H9 (cell line): Measurements from ENCODE around the gene KRTAP22-1. TPM values are rescaled to one million over a fixed set of nuclear protein-coding genes. Genes with fewer than 3 reads are reported as not detected.

Experiments
- DNase-seq: peaks from one replicate; pipeline ENCODE4 v3.0.0-alpha.2; 2017
- H2AFZ ChIP-seq: one replicate; pipeline ENCODE4 v1.6.1; 2013; ENCODE audit warnings: mild to moderate bottlenecking, low read length, control low read depth, moderate library complexity
- H2AK5ac ChIP-seq: 2 replicates; pipeline ENCODE4 v1.6.1; 2013; ENCODE audit warnings: low read length, control low read depth, mixed read lengths; ENCODE audit not compliant: insufficient read length
- H2BK120ac ChIP-seq: one replicate; pipeline ENCODE4 v1.6.1; 2013; ENCODE audit warnings: low read depth, mild to moderate bottlenecking, low read length, control low read depth, inconsistent platforms; ENCODE audit not compliant: poor library complexity, severe bottlenecking
- H2BK12ac ChIP-seq: 2 replicates; pipeline ENCODE4 v1.6.1; 2013; ENCODE audit warnings: low read length, control low read depth, mixed read lengths, low read depth; ENCODE audit not compliant: insufficient read length
- H2BK15ac ChIP-seq: 2 replicates; pipeline ENCODE4 v1.6.1; 2013; ENCODE audit warnings: low read depth, low read length, control low read depth
- H2BK20ac ChIP-seq: one replicate; pipeline ENCODE4 v1.6.1; 2013; ENCODE audit warnings: low read depth, mild to moderate bottlenecking, low read length, control low read depth, inconsistent platforms; ENCODE audit not compliant: poor library complexity, severe bottlenecking
- H2BK5ac ChIP-seq: 2 replicates; pipeline ENCODE4 v1.6.1; 2013; ENCODE audit warnings: low read length, control low read depth, mixed read lengths; ENCODE audit not compliant: insufficient read length
- H3K14ac ChIP-seq: 2 replicates; pipeline ENCODE4 v1.6.1; 2013; ENCODE audit warnings: low read length, control low read depth; ENCODE audit not compliant: insufficient read depth
- H3K18ac ChIP-seq: 2 replicates; pipeline ENCODE4 v1.6.1; 2013; ENCODE audit warnings: low read depth, mild to moderate bottlenecking, mixed read lengths, low read length, control low read depth; ENCODE audit not compliant: insufficient read length
- H3K23ac ChIP-seq: 2 replicates; pipeline ENCODE4 v1.6.1; 2013; ENCODE audit warnings: low read length, control low read depth, mixed read lengths, low read depth; ENCODE audit not compliant: insufficient read length
- H3K23me2 ChIP-seq: 2 replicates; pipeline ENCODE4 v1.6.1; 2013; ENCODE audit warnings: low read depth, mild to moderate bottlenecking, mixed read lengths, low read length, control low read depth; ENCODE audit not compliant: insufficient read length, poor library complexity, severe bottlenecking
- H3K27ac ChIP-seq: 2 replicates; pipeline ENCODE4 v1.5.1; 2013; ENCODE audit warnings: low read length, control low read depth, mixed read lengths, low read depth; ENCODE audit not compliant: insufficient read length
- H3K27me3 ChIP-seq: 2 replicates; pipeline ENCODE4 v1.6.1; 2013; ENCODE audit warnings: low read length, control low read depth, inconsistent platforms; ENCODE audit not compliant: insufficient read depth
- H3K4ac ChIP-seq: 2 replicates; pipeline ENCODE4 v1.6.1; 2013; ENCODE audit warnings: low read depth, mild to moderate bottlenecking, control low read depth, inconsistent platforms, low read length, moderate library complexity
- H3K4me1 ChIP-seq: 2 replicates; pipeline ENCODE4 v1.6.1; 2013; ENCODE audit warnings: low read length, control low read depth, inconsistent platforms; ENCODE audit not compliant: insufficient read depth
- H3K4me2 ChIP-seq: 2 replicates; pipeline ENCODE4 v1.6.1; 2013; ENCODE audit warnings: low read length, control low read depth, mixed read lengths; ENCODE audit not compliant: insufficient read length, insufficient read depth
- H3K56ac ChIP-seq: 2 replicates; pipeline ENCODE4 v1.6.1; 2013; ENCODE audit warnings: low read depth, mild to moderate bottlenecking, mixed read lengths, low read length, control low read depth; ENCODE audit not compliant: insufficient read length
- H3K79me1 ChIP-seq: 2 replicates; pipeline ENCODE4 v1.6.1; 2013; ENCODE audit warnings: low read depth, mild to moderate bottlenecking, moderate library complexity, low read length, control low read depth, inconsistent platforms; ENCODE audit not compliant: insufficient read depth, poor library complexity, severe bottlenecking
- H3K79me2 ChIP-seq: 2 replicates; pipeline ENCODE4 v1.6.1; 2013; ENCODE audit warnings: low read length, control low read depth, inconsistent platforms; ENCODE audit not compliant: insufficient read depth
- H3K9ac ChIP-seq: 2 replicates; pipeline ENCODE4 v1.6.1; 2013; ENCODE audit warnings: low read length, control low read depth, mixed read lengths; ENCODE audit not compliant: insufficient read length; ENCODE audit errors: extremely low read depth
- H3K9me3 ChIP-seq: one replicate; pipeline ENCODE4 v1.6.1; 2013; ENCODE audit warnings: low read depth, low read length, inconsistent platforms; ENCODE audit not compliant: control insufficient read depth
- H3T11ph ChIP-seq: one replicate; pipeline ENCODE4 v1.6.1; 2013; ENCODE audit warnings: mild to moderate bottlenecking, low read length, control low read depth, inconsistent platforms
- H4K20me1 ChIP-seq: one replicate; pipeline ENCODE4 v1.6.1; 2013; ENCODE audit not compliant: control insufficient read depth, insufficient read length, insufficient read depth
- H4K5ac ChIP-seq: 2 replicates; pipeline ENCODE4 v1.6.1; 2013; ENCODE audit warnings: low read depth, mild to moderate bottlenecking, mixed read lengths, low read length, control low read depth; ENCODE audit not compliant: insufficient read length
- H4K8ac ChIP-seq: replicated peaks from 2 replicates; pipeline ENCODE4 v1.6.1; 2013; ENCODE audit warnings: low read length, control low read depth, mixed read lengths, low read depth; ENCODE audit not compliant: insufficient read length
- H4K91ac ChIP-seq: 2 replicates; pipeline ENCODE4 v1.6.1; 2013; ENCODE audit warnings: low read depth, mild to moderate bottlenecking, moderate library complexity, mixed read lengths, low read length, control low read depth; ENCODE audit not compliant: insufficient read length
- H3K27ac Mint-ChIP-seq, 3 experiments: 2 replicates in 2 of 3; 3 replicates in 1 of 3; pipeline ENCODE4 v1.8.0; 2020 to 2021; ENCODE audit warnings: mixed read lengths in 3 of 3, mild to moderate bottlenecking in 1 of 3, moderate library complexity in 1 of 3
- H3K27me3 Mint-ChIP-seq: 2 replicates; pipeline ENCODE4 v1.8.0; 2021; ENCODE audit warnings: low read depth, mild to moderate bottlenecking, moderate library complexity, mixed read lengths
- H3K36me3 Mint-ChIP-seq, 3 experiments: 2 replicates in 2 of 3; 3 replicates in 1 of 3; pipeline ENCODE4 v1.8.0; 2020 to 2021; ENCODE audit warnings: low read depth in 3 of 3, mixed read lengths in 3 of 3; ENCODE audit not compliant: insufficient read depth in 1 of 3
- H3K4me1 Mint-ChIP-seq, 2 experiments: 2 replicates each; pipeline ENCODE4 v1.8.0; 2020; ENCODE audit warnings: mixed read lengths in 2 of 2
- H3K4me3 Mint-ChIP-seq, 2 experiments: 2 replicates in 1 of 2; 3 replicates in 1 of 2; pipeline ENCODE4 v1.8.0; 2020 to 2021; ENCODE audit warnings: mild to moderate bottlenecking in 2 of 2, mixed read lengths in 2 of 2, moderate library complexity in 1 of 2
- H3K9me3 Mint-ChIP-seq, 2 experiments: 2 replicates in 1 of 2; 3 replicates in 1 of 2; pipeline ENCODE4 v1.8.0; 2020; ENCODE audit warnings: mild to moderate bottlenecking in 2 of 2, mixed read lengths in 2 of 2, moderate library complexity in 1 of 2
- WGBS: extraction: QIAGEN DNeasy Blood & Tissue Kit; methylation state at CpG from one replicate; pipeline ENCODE4 v1.1.7; 2013; ENCODE audit warnings: missing lambda C conversion rate, low lambda C conversion rate, mixed read lengths; ENCODE audit not compliant: insufficient read length; ENCODE audit errors: extremely low coverage; 5-methylcytosine and 5-hydroxymethylcytosine counted together
- total RNA-seq: library from RNA; stranded (reverse); gene quantifications from 2 replicates; pipeline ENCODE4 v1.2.1, GENCODE V29; 2021
- TF ChIP-seq, protein P1 (sequence below): fragments of 200-600 bp; sonication (generic); conservative IDR thresholded peaks from 3 replicates; pipeline ENCODE4 v1.8.0; 2021; ENCODE audit warnings: antibody characterized with exemption, mild to moderate bottlenecking

Gene KRTAP22-1
- total RNA-seq, 1 experiment from 2014 or later: not detected

DNA sequence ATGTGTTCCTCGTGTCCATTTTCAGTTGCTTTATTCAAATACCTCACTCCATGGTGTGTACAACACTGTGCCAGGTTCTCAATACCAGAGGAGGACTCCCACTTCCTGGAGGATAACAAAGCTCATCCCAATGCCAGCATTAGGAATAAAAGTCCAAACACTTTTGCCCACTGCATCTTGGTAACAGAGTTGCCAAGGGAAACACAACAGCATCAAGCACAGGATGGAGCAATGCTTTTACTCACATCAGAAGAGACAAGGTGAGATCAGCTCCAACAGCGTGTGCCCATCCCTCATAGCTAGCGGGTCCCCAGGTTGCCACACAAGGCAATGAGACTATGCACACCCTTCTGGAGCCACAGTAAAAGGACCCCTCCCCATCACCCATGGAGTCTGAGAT lies 22.5 kb downstream of the KRTAP22-1 start:
- no peak for DNase-seq
- no peak overlapping the region for H2BK20ac ChIP-seq
- H3K23ac ChIP-seq: no peak overlapping the region
- no peak overlapping the region for H2BK120ac ChIP-seq
- no peak overlapping the region for H3K14ac ChIP-seq
- H4K8ac ChIP-seq: no peak overlapping the region
- no peak overlapping the region for H3K27ac ChIP-seq
- no peak overlapping the region for H2AFZ ChIP-seq
- peaks cover 6 to 19% (median 16%) of the 10 kb centered on the region in 3 experiments for H3K36me3 Mint-ChIP-seq
- 0 out of 2 replicates have a peak, but pooled peaks cover 3% of the 10 kb centered on the region for H3K4me1 ChIP-seq
- H3K18ac ChIP-seq: no peak overlapping the region
- H3K23me2 ChIP-seq: no peaks in the 10 kb centered on the region
- H4K20me1 ChIP-seq: no peaks in the 10 kb centered on the region
- TF ChIP-seq, protein P1, sequence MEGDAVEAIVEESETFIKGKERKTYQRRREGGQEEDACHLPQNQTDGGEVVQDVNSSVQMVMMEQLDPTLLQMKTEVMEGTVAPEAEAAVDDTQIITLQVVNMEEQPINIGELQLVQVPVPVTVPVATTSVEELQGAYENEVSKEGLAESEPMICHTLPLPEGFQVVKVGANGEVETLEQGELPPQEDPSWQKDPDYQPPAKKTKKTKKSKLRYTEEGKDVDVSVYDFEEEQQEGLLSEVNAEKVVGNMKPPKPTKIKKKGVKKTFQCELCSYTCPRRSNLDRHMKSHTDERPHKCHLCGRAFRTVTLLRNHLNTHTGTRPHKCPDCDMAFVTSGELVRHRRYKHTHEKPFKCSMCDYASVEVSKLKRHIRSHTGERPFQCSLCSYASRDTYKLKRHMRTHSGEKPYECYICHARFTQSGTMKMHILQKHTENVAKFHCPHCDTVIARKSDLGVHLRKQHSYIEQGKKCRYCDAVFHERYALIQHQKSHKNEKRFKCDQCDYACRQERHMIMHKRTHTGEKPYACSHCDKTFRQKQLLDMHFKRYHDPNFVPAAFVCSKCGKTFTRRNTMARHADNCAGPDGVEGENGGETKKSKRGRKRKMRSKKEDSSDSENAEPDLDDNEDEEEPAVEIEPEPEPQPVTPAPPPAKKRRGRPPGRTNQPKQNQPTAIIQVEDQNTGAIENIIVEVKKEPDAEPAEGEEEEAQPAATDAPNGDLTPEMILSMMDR: no peak
- H4K91ac ChIP-seq: no peak overlapping the region
- H3K9ac ChIP-seq: no peak overlapping the region
- H3T11ph ChIP-seq: no peak overlapping the region
- H3K27me3 ChIP-seq: no peaks in the 10 kb centered on the region
- no peak overlapping the region for H2BK12ac ChIP-seq
- no peak overlapping the region for H3K27ac Mint-ChIP-seq
- H2BK15ac ChIP-seq: no peak overlapping the region
- no peaks in the 10 kb centered on the region for H3K4me1 Mint-ChIP-seq
- no CpG with 5 or more reads among the region's 3 CpGs for WGBS
- H4K5ac ChIP-seq: no peak overlapping the region
- H3K9me3 ChIP-seq: no peaks in the 10 kb centered on the region
- no peak overlapping the region for H3K4me3 Mint-ChIP-seq
- no peak overlapping the region for H2BK5ac ChIP-seq
- no peak overlapping the region for H3K4me2 ChIP-seq
- no peak overlapping the region for H2AK5ac ChIP-seq
- H3K79me2 ChIP-seq: no peaks in the 10 kb centered on the region
- H3K4ac ChIP-seq: no peak overlapping the region
- peaks cover 13 to 38% of the 10 kb centered on the region in 2 experiments for H3K9me3 Mint-ChIP-seq
- peaks cover 2% of the 10 kb centered on the region for H3K27me3 Mint-ChIP-seq
- H3K79me1 ChIP-seq: no peaks in the 10 kb centered on the region
- H3K56ac ChIP-seq: no peak overlapping the region
